Lower leg skin (tissue), 4 donors: Measurements from ENCODE around the gene DOK6. TPM values are rescaled to one million over a fixed set of nuclear protein-coding genes. Genes with fewer than 3 reads are reported as not detected.

Experiments used
- DNase-seq, 2 donors: peaks; one replicate each; pipeline ENCODE4 v3.0.0-alpha.2; 2019; ENCODE audit warnings: low spot score in 2 of 2
- H3K4me3 ChIP-seq: fragments of 200-600 bp; sonication (generic); 2 replicates; pipeline ENCODE4 v1.5.1; 2017; ENCODE audit warnings: mild to moderate bottlenecking, low read depth; ENCODE audit not compliant: poor library complexity, severe bottlenecking
- CTCF ChIP-seq, 3 donors: fragments of 450-650 bp; IDR thresholded peaks; one replicate each; pipeline ENCODE4 v1.5.1; 2016; ENCODE audit warnings: antibody characterized with exemption in 3 of 3, mild to moderate bottlenecking in 3 of 3, moderate library complexity in 2 of 3
- POLR2A ChIP-seq, 2 donors: fragments of 450-650 bp; IDR thresholded peaks; one replicate each; pipeline ENCODE4 v1.6.1; 2016 to 2017; ENCODE audit warnings: antibody characterized with exemption in 2 of 2, mild to moderate bottlenecking in 1 of 2, moderate library complexity in 1 of 2
- whole genome bisulfite sequencing, 2 donors: methylation state at CpG; one replicate each; pipeline ENCODE4 v1.1.5; 2018; 5-methylcytosine and 5-hydroxymethylcytosine counted together
- intact Hi-C: fragments of 100-400 bp; cut with DNase I; formaldehyde crosslinking; loops from one replicate; pipeline ENCODE4 v1.15.0; 2023; ENCODE audit warnings: low total_unique reads
- total RNA-seq, 4 donors: library from RNA; depleted of rRNA; stranded (reverse); fragments of >200 nt; gene quantifications; one replicate each; pipeline ENCODE4 v1.1.0, GENCODE V29; 2016

DOK6 gene
- total RNA-seq, 4 donors from 2014 or later = 0.21 to 0.45 (median 0.42) TPM

- H3K4me3 ChIP-seq = no peak overlapping the region
- TF ChIP-seq CTCF (IDR thresholded peaks at IDR 0.05) = no peak
- no peak for TF ChIP-seq POLR2A (IDR thresholded peaks at IDR 0.05)
- 87 to 89% methylated on average over 19 of the region's 19 CpGs for WGBS, 2 donors
- DNase-seq = no peak
- intact Hi-C loops = no loop called here
Measured at GRCh38 chr18:69895066-69896047, 494.7 kb downstream of the DOK6 start.

- no peak for DNase-seq
- TF ChIP-seq POLR2A (IDR thresholded peaks at IDR 0.05) (no peak), CTCF (IDR thresholded peaks at IDR 0.05) (no peak)
- 80 to 94% methylated on average over 7 of the region's 7 CpGs for WGBS, 2 donors
- H3K4me3 ChIP-seq = no peak overlapping the region
- intact Hi-C loops = no loop called here
Measured at GRCh38 chr18:69897397-69898108, 496.9 kb downstream of the DOK6 start.

GRCh38 chr18:69898241-69898861 is 497.7 kb downstream of the DOK6 start:
- TF ChIP-seq POLR2A (IDR thresholded peaks at IDR 0.05) = no peak
- no peak for TF ChIP-seq CTCF (IDR thresholded peaks at IDR 0.05)
- WGBS, 2 donors = 69 to 77% methylated on average over 11 of the region's 11 CpGs
- intact Hi-C loops = no loop called here
- no peak for DNase-seq
- no peak overlapping the region for H3K4me3 ChIP-seq
